Fibroblast of pulmonary artery (primary cell): ENCODE measurements around the gene CFAP221.
A peak's percentile ranks its signal among the peaks of the same experiment; 100 is the strongest.

Experiments
- DNase-seq: peaks from one replicate; pipeline ENCODE4 v3.0.0-alpha.2; 2010; ENCODE audit warnings: low read depth
- H3K4me3 ChIP-seq: replicated peaks from 2 replicates; pipeline ENCODE4 v1.5.1; 2011; ENCODE audit warnings: low read depth, mild to moderate bottlenecking, control low read depth, low read length, moderate library complexity
- TF ChIP-seq, protein P1 (sequence below): IDR thresholded peaks from 2 replicates; pipeline ENCODE4 v1.5.1; 2011; ENCODE audit warnings: mild to moderate bottlenecking, control low read depth, low read length, inconsistent platforms; ENCODE audit errors: missing control alignments

CFAP221 gene

GRCh38 chr2:119638246-119638645 lies 94.0 kb downstream of the CFAP221 start:
- no peak for DNase-seq
- TF ChIP-seq, protein P1, sequence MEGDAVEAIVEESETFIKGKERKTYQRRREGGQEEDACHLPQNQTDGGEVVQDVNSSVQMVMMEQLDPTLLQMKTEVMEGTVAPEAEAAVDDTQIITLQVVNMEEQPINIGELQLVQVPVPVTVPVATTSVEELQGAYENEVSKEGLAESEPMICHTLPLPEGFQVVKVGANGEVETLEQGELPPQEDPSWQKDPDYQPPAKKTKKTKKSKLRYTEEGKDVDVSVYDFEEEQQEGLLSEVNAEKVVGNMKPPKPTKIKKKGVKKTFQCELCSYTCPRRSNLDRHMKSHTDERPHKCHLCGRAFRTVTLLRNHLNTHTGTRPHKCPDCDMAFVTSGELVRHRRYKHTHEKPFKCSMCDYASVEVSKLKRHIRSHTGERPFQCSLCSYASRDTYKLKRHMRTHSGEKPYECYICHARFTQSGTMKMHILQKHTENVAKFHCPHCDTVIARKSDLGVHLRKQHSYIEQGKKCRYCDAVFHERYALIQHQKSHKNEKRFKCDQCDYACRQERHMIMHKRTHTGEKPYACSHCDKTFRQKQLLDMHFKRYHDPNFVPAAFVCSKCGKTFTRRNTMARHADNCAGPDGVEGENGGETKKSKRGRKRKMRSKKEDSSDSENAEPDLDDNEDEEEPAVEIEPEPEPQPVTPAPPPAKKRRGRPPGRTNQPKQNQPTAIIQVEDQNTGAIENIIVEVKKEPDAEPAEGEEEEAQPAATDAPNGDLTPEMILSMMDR = no peak
- H3K4me3 ChIP-seq = no peak overlapping the region

DNA sequence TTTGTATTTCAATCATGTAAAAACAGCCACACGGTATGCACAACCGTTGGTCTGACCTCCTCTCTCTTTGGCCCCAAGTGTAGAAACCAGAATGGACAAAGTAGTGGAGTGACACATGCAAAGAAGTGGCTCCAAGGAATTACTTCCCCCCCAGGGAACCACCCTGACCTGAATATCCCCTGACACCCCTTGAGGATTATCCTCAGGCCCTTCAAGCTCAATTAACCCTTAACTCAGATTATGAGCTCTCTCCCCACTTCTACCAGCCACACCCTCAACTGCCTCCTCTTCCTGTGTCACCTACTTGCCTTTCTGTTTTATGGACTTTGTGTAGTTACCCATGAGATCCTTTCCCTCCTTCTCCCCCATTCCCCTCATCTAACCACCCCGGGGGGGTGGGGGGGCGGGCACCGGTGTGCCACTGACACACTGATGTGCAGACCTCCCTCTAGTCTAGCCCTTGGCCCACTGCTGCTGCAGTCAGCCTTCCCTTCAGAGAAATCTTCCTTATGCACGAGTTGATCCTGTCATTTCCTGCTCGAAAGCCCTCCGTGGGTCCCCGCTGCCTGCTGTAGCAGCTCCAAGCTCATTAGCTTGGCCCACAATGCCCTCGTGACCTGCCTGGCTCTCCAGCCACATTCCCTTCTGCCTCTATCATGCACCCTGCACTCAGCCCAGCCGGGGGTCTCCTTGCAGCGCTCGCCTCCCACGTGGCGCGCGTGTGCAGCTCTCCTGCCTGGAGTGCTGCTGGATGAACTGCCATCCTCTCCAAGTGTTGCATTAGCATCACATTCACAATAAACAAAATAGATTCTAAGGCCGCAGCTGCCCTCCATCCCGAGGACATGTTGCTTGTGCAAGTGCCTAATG lies 94.7 kb downstream of the CFAP221 start:
- no peak overlapping the region for H3K4me3 ChIP-seq
- DNase-seq = peak; percentile 12
- TF ChIP-seq, protein P1 = no peak

DNA sequence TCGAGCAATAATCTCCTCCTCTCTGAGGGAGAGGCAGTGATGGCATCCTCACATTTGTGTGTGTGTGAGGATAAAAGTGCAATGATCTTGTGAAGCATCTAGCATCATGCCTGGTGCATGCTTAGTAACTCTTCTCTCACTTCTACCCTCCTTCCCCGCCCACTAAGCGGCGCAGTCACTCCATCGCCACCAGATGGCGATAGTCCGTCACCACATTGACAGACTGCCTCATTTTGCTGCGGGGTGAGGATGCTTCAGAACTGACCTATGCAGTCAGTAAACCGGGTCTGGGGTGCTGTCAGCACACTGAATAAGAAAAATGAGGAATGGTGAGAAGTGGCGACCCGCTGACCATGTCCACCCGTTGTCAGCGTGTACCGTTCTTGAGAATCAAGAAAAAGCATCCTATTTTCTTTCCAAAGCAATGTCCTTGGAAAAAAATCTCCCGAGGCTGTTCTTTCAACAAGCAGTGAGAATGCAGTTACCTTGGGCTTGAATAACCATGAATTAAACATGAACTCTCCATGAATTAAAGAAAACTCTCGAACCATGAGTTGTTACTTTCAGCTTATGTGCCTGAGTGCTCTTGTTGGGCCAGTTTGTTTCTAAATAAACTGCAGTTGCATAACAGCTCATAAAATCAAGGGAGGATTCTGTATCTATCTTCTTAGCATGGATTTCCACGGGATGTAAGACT lies 97.5 kb downstream of the CFAP221 start:
- H3K4me3 ChIP-seq = no peak overlapping the region
- TF ChIP-seq, protein P1 = peak; percentile 100
- peak; percentile 81 for DNase-seq

DNA sequence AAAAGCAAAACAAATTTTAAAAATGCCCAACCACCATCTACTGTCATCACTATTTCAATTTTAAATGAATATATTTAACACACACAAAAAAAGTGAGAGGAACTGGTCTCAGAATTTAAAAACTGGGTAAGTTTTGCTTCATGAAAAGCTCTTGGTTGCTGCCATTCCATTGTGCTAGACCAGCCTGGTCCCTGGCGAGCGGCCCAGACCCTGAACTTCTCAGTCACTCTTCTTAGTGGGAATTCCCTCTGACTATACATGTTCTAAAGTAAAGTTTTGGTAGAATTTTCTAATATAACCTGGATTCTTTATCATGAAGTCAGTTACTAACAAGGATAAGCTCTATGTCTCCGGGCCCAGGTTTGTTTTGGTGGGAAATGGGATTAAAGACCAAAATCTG lies 99.9 kb downstream of the CFAP221 start:
- peak; percentile 69 for DNase-seq
- H3K4me3 ChIP-seq = no peak overlapping the region
- TF ChIP-seq, protein P1 = no peak

GRCh38 chr2:119645173-119645855 lies 101.1 kb downstream of the CFAP221 start:
- DNase-seq = peak; percentile 59
- H3K4me3 ChIP-seq = no peak overlapping the region
- TF ChIP-seq, protein P1 = no peak

DNA sequence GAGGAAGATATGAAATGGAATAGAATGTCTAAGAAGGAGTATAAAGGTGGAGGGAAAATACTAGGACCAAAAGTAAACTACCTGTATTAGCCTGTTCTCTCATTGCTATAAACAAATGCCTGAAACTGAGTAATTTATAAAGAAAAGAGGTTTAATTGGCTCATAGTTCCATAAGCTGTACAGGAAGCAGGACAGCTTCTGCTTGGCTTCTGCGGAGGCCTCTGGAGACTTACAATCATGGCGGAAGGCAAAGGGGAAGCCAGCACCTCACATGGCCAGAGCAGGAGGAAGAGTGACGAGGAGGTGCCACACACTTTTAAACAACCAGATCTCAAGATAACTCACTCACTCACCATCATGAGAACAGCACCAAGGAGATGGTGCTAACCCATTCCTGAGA lies 101.9 kb downstream of the CFAP221 start:
- DNase-seq = no peak
- TF ChIP-seq, protein P1 = no peak
- no peak overlapping the region for H3K4me3 ChIP-seq
